Adrenal gland (tissue), 5 donors: ENCODE results near the gene CDH4.

Source experiments
- CTCF ChIP-seq, 6 experiments: fragments of 450-650 bp in 4 of 6; fragments of 200-600 bp in 2 of 6; sonication (generic) in 1 of 6; IDR thresholded peaks; 1 replicate in 5 of 6; 2 replicates in 1 of 6; pipeline versions ENCODE4 v1.5.1 to v1.8.0; 2016 to 2021; ENCODE audit warnings: antibody characterized with exemption in 6 of 6, mild to moderate bottlenecking in 2 of 6, moderate library complexity in 1 of 6
- POLR2A ChIP-seq, 2 donors: fragments of 450-650 bp; IDR thresholded peaks; one replicate each; pipeline ENCODE4 v1.6.1; 2017; ENCODE audit warnings: antibody characterized with exemption in 2 of 2, mild to moderate bottlenecking in 2 of 2, moderate library complexity in 1 of 2
- donor health status: DM: no; HTN: no; CAD: no.

- no peak for TF ChIP-seq POLR2A (IDR thresholded peaks at IDR 0.05)
- no peak for TF ChIP-seq CTCF (IDR thresholded peaks at IDR 0.05)
Observed at GRCh38 chr20:61419501-61419900, 167.4 kb downstream of the CDH4 start.
